GM12878 (cell line): ENCODE results near the gene GRK7. TPM values are rescaled to one million over a fixed set of nuclear protein-coding genes. Genes with fewer than 3 reads are reported as not detected.

Source experiments
- ATAC-seq: fragments of 200-7000 bp; cut with Tn5 transposase; 3 replicates; pipeline ENCODE4 v1.9.1; 2020; ENCODE audit warnings: mild to moderate bottlenecking, moderate library complexity
- BruUV-seq: library from RNA; stranded (reverse); fragments of 400-500 nt; replicated peaks from 2 replicates; lab custom pipeline; 2021; lab: Mats Ljungman, UMichigan
- CTCF ChIA-PET: fragments of 300-600 bp; sonication (Branson Sonifier 250); formaldehyde crosslinking; extraction: SDS; loops from one replicate; lab custom pipeline; 2021; ENCODE audit warnings: inconsistent platforms; lab: Yijun Ruan, JAX
- POLR2A ChIA-PET: fragments of 350-600 bp; formaldehyde crosslinking; extraction: SDS; loops from one replicate; lab custom pipeline; 2021; ENCODE audit warnings: inconsistent platforms; lab: Charles Lee
- RAD21 ChIA-PET: fragments of 300-600 bp; sonication (Branson Sonifier 250); formaldehyde crosslinking; loops from one replicate; lab custom pipeline; 2023; ENCODE audit warnings: antibody characterized with exemption; ENCODE audit not compliant: unreplicated experiment; lab: Charles Lee
- SMC1A ChIA-PET: fragments of 300-600 bp; sonication (Branson Sonifier 250); formaldehyde crosslinking; loops from one replicate; lab custom pipeline; 2023; ENCODE audit not compliant: unreplicated experiment, uncharacterized antibody; lab: Charles Lee
- DNase-seq: peaks from one replicate; pipeline ENCODE4 v3.0.0-alpha.2; 2011; ENCODE audit warnings: low read depth, low spot score
- FAIRE-seq: peaks from 3 replicates; lab custom pipeline; 2011; peaks lifted over from hg19 to GRCh38; lab: Jason Lieb, UNC
- H2AFZ ChIP-seq: 2 replicates; pipeline ENCODE4 v1.6.0; 2011; ENCODE audit warnings: low read depth, low read length, control low read depth; ENCODE audit not compliant: control insufficient read depth
- H3K27ac ChIP-seq: 2 replicates; pipeline ENCODE4 v1.5.1; 2011; ENCODE audit warnings: control low read depth; ENCODE audit not compliant: control insufficient read depth, insufficient read depth
- H3K27me3 ChIP-seq, 2 experiments: replicated peaks in 1 of 2; 2 replicates each; pipeline versions ENCODE4 v1.6.0 to v1.6.1; 2011; ENCODE audit warnings: low read length in 1 of 2; ENCODE audit not compliant: control insufficient read depth in 2 of 2, insufficient read depth in 2 of 2
- H3K36me3 ChIP-seq, 2 experiments: 2 replicates each; pipeline ENCODE4 v1.5.1; 2011; ENCODE audit warnings: low read length in 1 of 2; ENCODE audit not compliant: control insufficient read depth in 2 of 2, insufficient read depth in 2 of 2
- H3K4me1 ChIP-seq: 2 replicates; pipeline ENCODE4 v1.6.1; 2011; ENCODE audit warnings: mild to moderate bottlenecking, low read length, moderate library complexity, mixed read lengths; ENCODE audit not compliant: control insufficient read depth, insufficient read depth
- H3K4me2 ChIP-seq: 2 replicates; pipeline ENCODE4 v1.6.0; 2011; ENCODE audit warnings: control low read depth; ENCODE audit not compliant: control insufficient read depth, insufficient read depth
- H3K4me3 ChIP-seq: fragments of 200-600 bp; sonication (generic); 2 replicates; pipeline ENCODE4 v1.5.1; 2016
- H3K79me2 ChIP-seq: 2 replicates; pipeline ENCODE4 v1.6.0; 2011; ENCODE audit warnings: low read length; ENCODE audit not compliant: control insufficient read depth, insufficient read depth
- H3K9ac ChIP-seq: 2 replicates; pipeline ENCODE4 v1.8.0; 2011; ENCODE audit warnings: low read length, control low read depth, mixed read lengths; ENCODE audit not compliant: control insufficient read depth, insufficient read depth
- H3K9me3 ChIP-seq: replicated peaks from 3 replicates; pipeline ENCODE4 v1.5.1; 2011; ENCODE audit warnings: mild to moderate bottlenecking, low read length; ENCODE audit not compliant: control insufficient read depth, insufficient read depth
- H4K20me1 ChIP-seq: 2 replicates; pipeline ENCODE4 v1.6.0; 2011; ENCODE audit not compliant: control insufficient read depth, insufficient read depth
- FOS ChIP-seq: IDR thresholded peaks from 3 replicates; pipeline ENCODE4 v1.6.1; 2011; ENCODE audit warnings: borderline replicate concordance; ENCODE audit not compliant: insufficient read length; ENCODE audit errors: extremely low read depth
- FOXM1 ChIP-seq: IDR thresholded peaks from 2 replicates; pipeline ENCODE4 v1.6.1; 2012; ENCODE audit warnings: low read depth, mild to moderate bottlenecking, inconsistent platforms, low read length, moderate library complexity
- HDAC2 ChIP-seq: fragments of 200-600 bp; sonication (generic); IDR thresholded peaks from 2 replicates; pipeline ENCODE4 v1.6.1; 2017
- HSF1 ChIP-seq: fragments of 150-350 bp; IDR thresholded peaks from 2 replicates; pipeline ENCODE4 v1.6.1; 2014; ENCODE audit warnings: mild to moderate bottlenecking, low read depth, low read length
- JUNB ChIP-seq: IDR thresholded peaks from 2 replicates; pipeline ENCODE4 v1.6.1; 2016; ENCODE audit warnings: antibody characterized with exemption, mild to moderate bottlenecking
- KAT2A ChIP-seq: conservative IDR thresholded peaks from 2 replicates; pipeline ENCODE4 v1.6.1; 2011; ENCODE audit warnings: low read depth, low read length; ENCODE audit not compliant: control insufficient read depth
- POLR2A ChIP-seq: IDR thresholded peaks from 2 replicates; pipeline ENCODE4 v1.6.1; 2011; ENCODE audit warnings: low read depth, mild to moderate bottlenecking, low read length
- RELB ChIP-seq: fragments of 450-650 bp; IDR thresholded peaks from 2 replicates; pipeline ENCODE4 v1.6.1; 2017; ENCODE audit warnings: low read depth, mild to moderate bottlenecking, moderate library complexity
- RFX5 ChIP-seq: IDR thresholded peaks from 2 replicates; pipeline ENCODE4 v1.6.1; 2011; ENCODE audit warnings: low read depth, low read length, improper control_type of control experiment
- SIX5 ChIP-seq: IDR thresholded peaks from 2 replicates; pipeline ENCODE4 v1.6.1; 2011; ENCODE audit warnings: mild to moderate bottlenecking, low read depth, low read length, moderate library complexity; ENCODE audit not compliant: severe bottlenecking
- SKIL ChIP-seq: fragments of 450-650 bp; IDR thresholded peaks from 2 replicates; pipeline ENCODE4 v1.6.1; 2017; ENCODE audit warnings: mild to moderate bottlenecking, low read depth, inconsistent platforms; ENCODE audit not compliant: poor library complexity, severe bottlenecking
- SPI1 ChIP-seq: IDR thresholded peaks from 2 replicates; pipeline ENCODE4 v1.6.1; 2011; ENCODE audit warnings: low read depth, mild to moderate bottlenecking, low read length, moderate library complexity, borderline replicate concordance; ENCODE audit not compliant: insufficient read depth
- SREBF1 ChIP-seq: IDR thresholded peaks from 2 replicates; pipeline ENCODE4 v1.6.1; 2012; ENCODE audit warnings: mild to moderate bottlenecking, low read length
- SRF ChIP-seq, 2 experiments: IDR thresholded peaks; 2 replicates each; pipeline ENCODE4 v1.6.1; 2011; ENCODE audit warnings: low read depth in 2 of 2, low read length in 2 of 2, mild to moderate bottlenecking in 1 of 2, moderate library complexity in 1 of 2
- TCF3 ChIP-seq: IDR thresholded peaks from 2 replicates; pipeline ENCODE4 v1.6.1; 2012; ENCODE audit warnings: low read depth, mild to moderate bottlenecking, low read length, borderline replicate concordance; ENCODE audit not compliant: insufficient read depth
- WGBS: methylation state at CpG from one replicate; pipeline ENCODE4 v1.1.6; 2016; ENCODE audit warnings: low lambda C conversion rate; ENCODE audit not compliant: insufficient replicate concordance, insufficient coverage; ENCODE audit errors: missing lambda C conversion rate; 5-methylcytosine and 5-hydroxymethylcytosine counted together
- in situ Hi-C: fragments of 300-500 bp; cut with MboI; formaldehyde crosslinking; loops from 9 replicates; pipeline ENCODE4 v1.14.3; 2018; ENCODE audit warnings: mixed read lengths
- intact Hi-C: fragments of 100-400 bp; cut with micrococcal nuclease; formaldehyde crosslinking; loops from one replicate; pipeline ENCODE4 v1.14.2; 2022; ENCODE audit not compliant: unreplicated experiment
- polyA plus RNA-seq, 11 experiments: library from polyadenylated mRNA; depleted of rRNA in 4 of 11; unstranded in 6 of 11; stranded (reverse) in 5 of 11; fragments of >200 nt; fragmentation: Nextera tagmentation in 4 of 11; fragmentation: Illumina TruSeq in 1 of 11; extraction: Ambion mirVana in 4 of 11; extraction: Trizol in 1 of 11; gene quantifications; 1 replicate in 1 of 11; 2 replicates in 10 of 11; pipeline versions ENCODE4 v1.2.1 to v1.2.3, GENCODE V29; 2011 to 2016; ENCODE audit warnings: inconsistent platforms in 2 of 11, missing spikeins in 2 of 11, low read depth in 1 of 11
- total RNA-seq, 4 experiments: library from RNA; depleted of rRNA in 3 of 4; stranded (reverse); fragments of >200 nt in 3 of 4; fragmentation: Illumina TruSeq in 1 of 4; extraction: Trizol in 1 of 4; gene quantifications; 2 replicates each; pipeline versions ENCODE4 v1.2.1 to v1.2.3, GENCODE V29; 2013 to 2021

GRK7 gene
- total and polyA plus RNA-seq, 10 of the 15 experiments (the other 5 are each of a cell fraction or from before 2014, with no cell fraction given): not detected

- no peaks in the 10 kb centered on the region for H3K4me1 ChIP-seq
- ATAC-seq: no peak
- H3K9me3 ChIP-seq: no peaks in the 10 kb centered on the region
- H3K4me3 ChIP-seq: no peak overlapping the region
- ChIA-PET RAD21 (no interaction called here), SMC1A (no interaction called here), CTCF (interaction anchor here (0.8 to 1.1 kb wide), 2 partner anchors 9 to 16 kb away, joined by 3 read pairs; no protein-coding TSS in a partner anchor), POLR2A (no interaction called here)
- no peaks in the 10 kb centered on the region for H3K27me3 ChIP-seq
- intact Hi-C loops (no loop called here), in situ Hi-C loops (no loop called here)
- no peak for TF ChIP-seq SIX5
- no peak for TF ChIP-seq POLR2A
- TF ChIP-seq SPI1: no peak
- no peak for TF ChIP-seq FOS
- TF ChIP-seq SREBF1: no peak
- TF ChIP-seq KAT2A: no peak
- no peaks in the 10 kb centered on the region for H4K20me1 ChIP-seq
- H3K36me3 ChIP-seq: no peaks in the 10 kb centered on the region
- no peaks in the 10 kb centered on the region for H3K79me2 ChIP-seq
- H3K4me2 ChIP-seq: no peak overlapping the region
- no TSS peak for BruUV-seq
- no peak overlapping the region for H3K9ac ChIP-seq
- H3K27ac ChIP-seq: no peak overlapping the region
- 67% methylated on average over 3 of the region's 3 CpGs for WGBS
- no peak for DNase-seq
- no peak overlapping the region for H2AFZ ChIP-seq
- no peak for FAIRE-seq
These were observed 9.8 kb upstream of the GRK7 start for GRCh38 chr3:141753399-141753798.

- H3K36me3 ChIP-seq: no peaks in the 10 kb centered on the region
- H3K4me1 ChIP-seq: no peaks in the 10 kb centered on the region
- DNase-seq: no peak
- in situ Hi-C loops (no loop called here), intact Hi-C loops (no loop called here)
- ChIA-PET POLR2A (no interaction called here), RAD21 (no interaction called here), SMC1A (no interaction called here), CTCF (interaction anchor here (1.1 kb wide), 1 partner anchor 10 kb away, joined by 3 read pairs; no protein-coding TSS in a partner anchor)
- H3K4me3 ChIP-seq: no peak overlapping the region
- H3K27ac ChIP-seq: no peak overlapping the region
- H3K27me3 ChIP-seq: no peaks in the 10 kb centered on the region
- no peak for FAIRE-seq
- H3K4me2 ChIP-seq: no peak overlapping the region
- H3K9ac ChIP-seq: no peak overlapping the region
- no peak overlapping the region for H2AFZ ChIP-seq
- no peak for ATAC-seq
- no peaks in the 10 kb centered on the region for H3K9me3 ChIP-seq
- H3K79me2 ChIP-seq: no peaks in the 10 kb centered on the region
- no peaks in the 10 kb centered on the region for H4K20me1 ChIP-seq
- BruUV-seq: no TSS peak
- 89% methylated on average over 1 of the region's 1 CpG for whole genome bisulfite sequencing
- TF ChIP-seq SKIL: no peak
- no peak for TF ChIP-seq FOXM1
- no peak for TF ChIP-seq RFX5
- no peak for TF ChIP-seq SRF (IDR thresholded peaks at IDR 0.05; ENCODE audit: low read depth in 2 of 2, low read length in 2 of 2)
- TF ChIP-seq JUNB: no peak
- no peak for TF ChIP-seq TCF3
- no peak for TF ChIP-seq HDAC2
- no peak for TF ChIP-seq RELB
- no peak for TF ChIP-seq HSF1
These were observed 9.2 kb upstream of the GRK7 start for GRCh38 chr3:141754032-141754431.
